ENCODE results near the gene EZR. TPM values are rescaled to one million over a fixed set of nuclear protein-coding genes. Genes with fewer than 3 reads are reported as not detected.
A peak's percentile ranks its signal among the peaks of the same experiment; 100 is the strongest.

EZR gene
- total and polyA plus RNA-seq, 9 of the 15 experiments (the other 6 are each of a cell fraction or from before 2014, with no cell fraction given) = 36.5 to 162 (median 104) TPM

- TF ChIP-seq FOXK2 (conservative IDR thresholded peaks at IDR 0.05 in 1 of 2, IDR thresholded peaks at IDR 0.05 in 1 of 2; ENCODE audit: low read depth in 2 of 2) = 0 out of 4 replicates have a peak, but pooled peaks of 1 of the 2 experiments have one; percentile 10
- no peak for TF ChIP-seq FIP1L1 (IDR thresholded peaks at IDR 0.05; ENCODE audit: low read depth, low read length, poor library complexity, severe bottlenecking)
- TF ChIP-seq DEAF1 (CRISPR knock-in tag; IDR thresholded peaks at IDR 0.05) = peak; percentile 69
- no peak for TF ChIP-seq HEY1 (CRISPR knock-in tag; IDR thresholded peaks at IDR 0.05; ENCODE audit: borderline replicate concordance)
- no peak for TF ChIP-seq MCM5 (IDR thresholded peaks at IDR 0.05; ENCODE audit: low read depth)
- TF ChIP-seq SRSF7 (optimal IDR thresholded peaks at IDR 0.05; ENCODE audit: low read depth, low read length) = no peak
- TF ChIP-seq RB1 (IDR thresholded peaks at IDR 0.05; ENCODE audit: low read depth) = 0 out of 2 replicates have a peak, but pooled peaks have one; percentile 42
- no peak for TF ChIP-seq HDAC2 (IDR thresholded peaks at IDR 0.05)
- no peak for TF ChIP-seq GABPA (tag; conservative IDR thresholded peaks at IDR 0.05; ENCODE audit: low read depth)
- no peak for TF ChIP-seq MAZ (CRISPR knock-in tag; conservative IDR thresholded peaks at IDR 0.05 in 1 of 2, IDR thresholded peaks at IDR 0.05 in 1 of 2)
- TF ChIP-seq, protein P1, sequence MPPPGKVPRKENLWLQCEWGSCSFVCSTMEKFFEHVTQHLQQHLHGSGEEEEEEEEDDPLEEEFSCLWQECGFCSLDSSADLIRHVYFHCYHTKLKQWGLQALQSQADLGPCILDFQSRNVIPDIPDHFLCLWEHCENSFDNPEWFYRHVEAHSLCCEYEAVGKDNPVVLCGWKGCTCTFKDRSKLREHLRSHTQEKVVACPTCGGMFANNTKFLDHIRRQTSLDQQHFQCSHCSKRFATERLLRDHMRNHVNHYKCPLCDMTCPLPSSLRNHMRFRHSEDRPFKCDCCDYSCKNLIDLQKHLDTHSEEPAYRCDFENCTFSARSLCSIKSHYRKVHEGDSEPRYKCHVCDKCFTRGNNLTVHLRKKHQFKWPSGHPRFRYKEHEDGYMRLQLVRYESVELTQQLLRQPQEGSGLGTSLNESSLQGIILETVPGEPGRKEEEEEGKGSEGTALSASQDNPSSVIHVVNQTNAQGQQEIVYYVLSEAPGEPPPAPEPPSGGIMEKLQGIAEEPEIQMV (tag; conservative IDR thresholded peaks at IDR 0.05; ENCODE audit: low read depth) = no peak
- no peak for TF ChIP-seq THRA (IDR thresholded peaks at IDR 0.05)
- TF ChIP-seq COPS2 (conservative IDR thresholded peaks at IDR 0.05) = no peak
- no peak for TF ChIP-seq RUNX1 (IDR thresholded peaks at IDR 0.05; ENCODE audit: low read depth)
- TF ChIP-seq ETV5 (CRISPR knock-in tag; IDR thresholded peaks at IDR 0.05; ENCODE audit: low read depth) = no peak
- TF ChIP-seq, protein P2, sequence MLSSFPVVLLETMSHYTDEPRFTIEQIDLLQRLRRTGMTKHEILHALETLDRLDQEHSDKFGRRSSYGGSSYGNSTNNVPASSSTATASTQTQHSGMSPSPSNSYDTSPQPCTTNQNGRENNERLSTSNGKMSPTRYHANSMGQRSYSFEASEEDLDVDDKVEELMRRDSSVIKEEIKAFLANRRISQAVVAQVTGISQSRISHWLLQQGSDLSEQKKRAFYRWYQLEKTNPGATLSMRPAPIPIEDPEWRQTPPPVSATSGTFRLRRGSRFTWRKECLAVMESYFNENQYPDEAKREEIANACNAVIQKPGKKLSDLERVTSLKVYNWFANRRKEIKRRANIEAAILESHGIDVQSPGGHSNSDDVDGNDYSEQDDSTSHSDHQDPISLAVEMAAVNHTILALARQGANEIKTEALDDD (IDR thresholded peaks at IDR 0.05) = 0 out of 2 replicates have a peak, but pooled peaks have one; percentile 17
- TF ChIP-seq ZKSCAN3 (CRISPR knock-in tag; IDR thresholded peaks at IDR 0.05) = no peak
- TF ChIP-seq FOS (IDR thresholded peaks at IDR 0.05; ENCODE audit: extremely low read depth, insufficient read length) = no peak
- no peak for TF ChIP-seq CBFA2T2 (conservative IDR thresholded peaks at IDR 0.05)
- TF ChIP-seq ASH1L (IDR thresholded peaks at IDR 0.05; ENCODE audit: borderline replicate concordance, low read depth, partially characterized antibody) = no peak
- TF ChIP-seq ZZZ3 (IDR thresholded peaks at IDR 0.05) = no peak
- no peak for TF ChIP-seq SMARCB1 (IDR thresholded peaks at IDR 0.05; ENCODE audit: insufficient read length, low read depth)
- TF ChIP-seq NFYB (IDR thresholded peaks at IDR 0.05; ENCODE audit: extremely low read depth, insufficient read length) = no peak
- TF ChIP-seq RBM39 (optimal IDR thresholded peaks at IDR 0.05; ENCODE audit: low read depth, low read length) = no peak
- TF ChIP-seq STAG1 (CRISPR knock-in tag; IDR thresholded peaks at IDR 0.05; ENCODE audit: borderline replicate concordance) = peak; percentile 51; the same call in 1 of the 2 replicates
These were observed 100.6 kb downstream of the EZR start (continued) for GRCh38 chr6:158718461-158719046.
